H1 (cell line): ENCODE results near the gene NODAL. TPM values are rescaled to one million over a fixed set of nuclear protein-coding genes. Genes with fewer than 3 reads are reported as not detected.

ENCODE experiments used
- CTCF ChIA-PET: fragments of 300-600 bp; sonication (Branson Sonifier 250); formaldehyde crosslinking; loops from one replicate; lab custom pipeline; 2021; ENCODE audit not compliant: partially characterized antibody; lab: Charles Lee
- POLR2A ChIA-PET: fragments of 300-600 bp; sonication (Branson Sonifier 250); formaldehyde crosslinking; loops from one replicate; lab custom pipeline; 2021; ENCODE audit warnings: inconsistent platforms; ENCODE audit not compliant: partially characterized antibody; lab: Charles Lee
- DNase-seq, 2 experiments: peaks; one replicate each; pipeline versions ENCODE4 v3.0.0 to v3.0.0-alpha.2; 2010 to 2022; ENCODE audit warnings: low spot score in 2 of 2, low read depth in 1 of 2, mixed read lengths in 1 of 2
- FAIRE-seq: peaks from 2 replicates; lab custom pipeline; 2011; peaks lifted over from hg19 to GRCh38; lab: Jason Lieb, UNC
- H2AFZ ChIP-seq: 2 replicates; pipeline ENCODE4 v1.8.1; 2012; ENCODE audit warnings: low read length, inconsistent platforms
- H2AK5ac ChIP-seq: 2 replicates; pipeline ENCODE4 v1.6.1; 2013; ENCODE audit warnings: low read depth, low read length
- H2BK120ac ChIP-seq: replicated peaks from 2 replicates; pipeline ENCODE3; 2013; ENCODE audit warnings: low read depth, low read length, inconsistent platforms
- H2BK12ac ChIP-seq: 2 replicates; pipeline ENCODE4 v1.6.1; 2013; ENCODE audit warnings: low read depth, low read length
- H2BK15ac ChIP-seq: 2 replicates; pipeline ENCODE4 v1.6.1; 2013; ENCODE audit warnings: low read length
- H2BK20ac ChIP-seq: 2 replicates; pipeline ENCODE4 v1.6.1; 2013; ENCODE audit warnings: low read length
- H2BK5ac ChIP-seq: 2 replicates; pipeline ENCODE4 v1.6.1; 2013; ENCODE audit warnings: low read depth, low read length
- H3K14ac ChIP-seq: 2 replicates; pipeline ENCODE4 v1.6.1; 2013; ENCODE audit warnings: inconsistent platforms; ENCODE audit not compliant: insufficient read length
- H3K18ac ChIP-seq: 2 replicates; pipeline ENCODE4 v1.6.1; 2013; ENCODE audit warnings: low read length; ENCODE audit errors: extremely low read depth
- H3K23ac ChIP-seq: 2 replicates; pipeline ENCODE4 v1.6.1; 2013; ENCODE audit warnings: inconsistent platforms; ENCODE audit not compliant: insufficient read length
- H3K23me2 ChIP-seq: 2 replicates; pipeline ENCODE4 v1.6.1; 2013; ENCODE audit warnings: low read depth, low read length
- H3K27ac ChIP-seq: 2 replicates; pipeline ENCODE4 v1.6.1; 2011; ENCODE audit warnings: low read depth, low read length, inconsistent platforms
- H3K27me3 ChIP-seq, 4 experiments: replicated peaks in 1 of 4; 1 replicate in 1 of 4; 2 replicates in 3 of 4; pipeline versions ENCODE4 v1.6.1 to v1.8.1; 2011 to 2013; ENCODE audit warnings: low read length in 3 of 4, mild to moderate bottlenecking in 3 of 4, inconsistent platforms in 2 of 4, mixed read lengths in 2 of 4, moderate library complexity in 1 of 4; ENCODE audit not compliant: control insufficient read depth in 3 of 4, insufficient read depth in 3 of 4; ENCODE audit errors: extremely low read depth in 1 of 4
- H3K36me3 ChIP-seq, 4 experiments: 2 replicates each; pipeline versions ENCODE4 v1.6.1 to v1.8.1; 2011 to 2013; ENCODE audit warnings: mild to moderate bottlenecking in 4 of 4, low read length in 3 of 4, moderate library complexity in 2 of 4, control low read depth in 1 of 4, inconsistent platforms in 1 of 4; ENCODE audit not compliant: insufficient read depth in 4 of 4, control insufficient read depth in 2 of 4
- H3K4ac ChIP-seq: replicated peaks from 2 replicates; pipeline ENCODE3; 2013; ENCODE audit warnings: low read length, low read depth, mixed read lengths, inconsistent platforms; ENCODE audit not compliant: insufficient read length
- H3K4me1 ChIP-seq, 4 experiments: replicated peaks in 1 of 4; 1 replicate in 1 of 4; 2 replicates in 3 of 4; pipeline versions ENCODE4 v1.6.1 to v1.8.1; 2011 to 2013; ENCODE audit warnings: low read length in 3 of 4, inconsistent platforms in 2 of 4, mixed read lengths in 1 of 4; ENCODE audit not compliant: insufficient read depth in 4 of 4, control insufficient read depth in 3 of 4
- H3K4me2 ChIP-seq, 2 experiments: 2 replicates each; pipeline versions ENCODE4 v1.6.1 to v1.8.1; 2011 to 2013; ENCODE audit warnings: low read depth in 2 of 2, low read length in 2 of 2, control low read depth in 1 of 2, inconsistent platforms in 1 of 2, mild to moderate bottlenecking in 1 of 2; ENCODE audit not compliant: insufficient read depth in 1 of 2
- H3K4me3 ChIP-seq, 4 experiments: fragments of 200-600, 300-600 bp in 1 of 4; sonication (generic), shearing (Covaris generic), sonication (Bioruptor Twin) in 1 of 4; 2 replicates each; pipeline versions ENCODE4 v1.5.1 to v1.8.1; 2011 to 2016; ENCODE audit warnings: low read length in 4 of 4, low read depth in 3 of 4, control low read depth in 2 of 4, inconsistent platforms in 2 of 4, mild to moderate bottlenecking in 2 of 4, mixed read lengths in 1 of 4, moderate library complexity in 1 of 4; ENCODE audit not compliant: insufficient read depth in 2 of 4; ENCODE audit errors: extremely low read depth in 1 of 4
- H3K56ac ChIP-seq: replicated peaks from 2 replicates; pipeline ENCODE3; 2013; ENCODE audit warnings: low read depth, mild to moderate bottlenecking, mixed read lengths, low read length, inconsistent platforms; ENCODE audit not compliant: insufficient read length
- H3K79me1 ChIP-seq: 2 replicates; pipeline ENCODE4 v1.6.1; 2013; ENCODE audit warnings: low read depth, low read length, control low read depth
- H3K79me2 ChIP-seq, 2 experiments: 2 replicates each; pipeline versions ENCODE4 v1.6.1 to v1.8.1; 2012 to 2013; ENCODE audit warnings: low read length in 2 of 2, mild to moderate bottlenecking in 2 of 2, inconsistent platforms in 1 of 2; ENCODE audit not compliant: insufficient read depth in 2 of 2, control insufficient read depth in 1 of 2
- H3K9ac ChIP-seq, 4 experiments: replicated peaks in 1 of 4; 1 replicate in 1 of 4; 2 replicates in 3 of 4; pipeline versions ENCODE4 v1.6.1 to v1.8.1; 2011 to 2013; ENCODE audit warnings: low read depth in 3 of 4, low read length in 3 of 4, control low read depth in 2 of 4, mild to moderate bottlenecking in 2 of 4, moderate library complexity in 2 of 4, inconsistent platforms in 1 of 4; ENCODE audit errors: extremely low read depth in 1 of 4
- H3K9me3 ChIP-seq, 2 experiments: 2 replicates each; pipeline versions ENCODE4 v1.6.1 to v1.8.1; 2012 to 2013; ENCODE audit warnings: mild to moderate bottlenecking in 2 of 2, moderate library complexity in 2 of 2, control low read depth in 1 of 2, inconsistent platforms in 1 of 2, low read depth in 1 of 2, low read length in 1 of 2, mixed read lengths in 1 of 2; ENCODE audit not compliant: insufficient read depth in 2 of 2
- H4K20me1 ChIP-seq, 2 experiments: replicated peaks in 1 of 2; 2 replicates each; pipeline versions ENCODE3 to v1.8.1; 2011 to 2013; ENCODE audit warnings: inconsistent platforms in 2 of 2, low read length in 2 of 2, mild to moderate bottlenecking in 1 of 2; ENCODE audit not compliant: insufficient read depth in 2 of 2, control insufficient read depth in 1 of 2
- H4K5ac ChIP-seq: 2 replicates; pipeline ENCODE4 v1.6.1; 2013; ENCODE audit warnings: low read length, low read depth, mixed read lengths, inconsistent platforms; ENCODE audit not compliant: insufficient read length
- H4K8ac ChIP-seq: 2 replicates; pipeline ENCODE4 v1.8.0; 2013; ENCODE audit warnings: mild to moderate bottlenecking, moderate library complexity, low read length, inconsistent platforms; ENCODE audit not compliant: insufficient read depth; ENCODE audit errors: extremely low read depth
- H4K91ac ChIP-seq: replicated peaks from 2 replicates; pipeline ENCODE3; 2013; ENCODE audit warnings: low read length, mixed read lengths, inconsistent platforms; ENCODE audit not compliant: insufficient read length
- CBX8 ChIP-seq: fragments of 300-800, 300-1000 bp; sonication (generic); IDR thresholded peaks from 2 replicates; pipeline ENCODE4 v1.7.1; 2016; ENCODE audit warnings: low read depth, low read length, borderline replicate concordance
- CHD1 ChIP-seq: IDR thresholded peaks from 2 replicates; pipeline ENCODE4 v1.6.1; 2012; ENCODE audit warnings: low read depth, low read length, improper control_type of control experiment
- GTF2F1 ChIP-seq: IDR thresholded peaks from 2 replicates; pipeline ENCODE4 v1.6.1; 2012; ENCODE audit warnings: low read depth, low read length, improper control_type of control experiment, borderline replicate concordance
- HDAC6 ChIP-seq: IDR thresholded peaks from one replicate; pipeline ENCODE4 v1.7.1; 2012; ENCODE audit warnings: low read depth, mild to moderate bottlenecking, inconsistent platforms, low read length, moderate library complexity
- SIRT6 ChIP-seq: IDR thresholded peaks from one replicate; pipeline ENCODE4 v1.7.1; 2012; ENCODE audit warnings: low read length, inconsistent platforms
- WGBS, 2 experiments: shearing (Covaris generic) in 1 of 2; methylation state at CpG; one replicate each; pipeline versions ENCODE4 v1.1.6 to v1.1.7; 2013 to 2015; ENCODE audit warnings: low lambda C conversion rate in 2 of 2, mixed read lengths in 2 of 2, inconsistent platforms in 1 of 2, low coverage in 1 of 2, missing lambda C conversion rate in 1 of 2; ENCODE audit not compliant: insufficient replicate concordance in 2 of 2, insufficient coverage in 1 of 2, insufficient read length in 1 of 2; ENCODE audit errors: extremely low coverage in 1 of 2, missing lambda C conversion rate in 1 of 2; 5-methylcytosine and 5-hydroxymethylcytosine counted together
- polyA plus RNA-seq, 7 experiments: library from polyadenylated mRNA; depleted of rRNA in 3 of 7; stranded (reverse) in 5 of 7; unstranded in 2 of 7; fragments of >200 nt in 5 of 7; fragments of 200-250 nt in 2 of 7; gene quantifications; 1 replicate in 5 of 7; 2 replicates in 1 of 7; 4 replicates in 1 of 7; pipeline versions ENCODE4 v1.2.1 to v1.2.3, GENCODE V29; 2011 to 2013; ENCODE audit warnings: missing spikeins in 2 of 7, mixed read lengths in 2 of 7
- total RNA-seq: library from RNA; stranded (reverse); fragmentation: NEBNext Ultra II Directional; extraction: Animal tissue kit (Norgen Biotek cat#: 25700); gene quantifications from 2 replicates; pipeline ENCODE4 v1.2.1, GENCODE V29; 2021

The NODAL gene
- total and polyA plus RNA-seq, 2 of the 8 experiments (the other 6 are each of a cell fraction or from before 2014, with no cell fraction given) = 2.0 to 7.3 TPM

- Histone ChIP-seq H3K4me3 (no peak overlapping the region), H3K27me3 (no peaks in the 10 kb centered on the region), H2BK120ac (no peak overlapping the region), H3K23ac (no peak overlapping the region), H3K4ac (no peak overlapping the region), H4K20me1 (peaks cover 2 to 13% of the 10 kb centered on the region in 2 experiments), H3K79me1 (peaks cover 2% of the 10 kb centered on the region; the same call in 1 of the 2 replicates), H3K27ac (no peak overlapping the region), H2BK5ac (no peak overlapping the region), H3K4me2 (no peak overlapping the region), H2AK5ac (no peak overlapping the region), H3K18ac (no peak overlapping the region), H4K91ac (no peak overlapping the region), H2BK15ac (no peak overlapping the region), H3K36me3 (peaks cover 0 to 2% (median 0%) of the 10 kb centered on the region in 4 experiments; a peak in 1 of 8 replicates), H2AFZ (no peak overlapping the region), H3K4me1 (no peaks in the 10 kb centered on the region; a peak in 2 of 7 replicates), H3K9me3 (no peaks in the 10 kb centered on the region; a peak in 1 of 4 replicates), H4K8ac (no peak overlapping the region), H2BK20ac (no peak overlapping the region), H2BK12ac (no peak overlapping the region), H3K79me2 (peaks cover 3 to 80% of the 10 kb centered on the region in 2 experiments; a peak in 3 of 4 replicates), H4K5ac (no peak overlapping the region), H3K56ac (no peak overlapping the region), H3K9ac (no peak overlapping the region), H3K23me2 (no peaks in the 10 kb centered on the region), H3K14ac (no peak overlapping the region)
- no peak for TF ChIP-seq CHD1
- no peak for TF ChIP-seq HDAC6
- no peak for TF ChIP-seq GTF2F1
- no peak for TF ChIP-seq CBX8
- TF ChIP-seq SIRT6 = no peak
- DNase-seq = no peak
- no peak for FAIRE-seq
- 95% methylated on average over 4 of the region's 4 CpGs; no CpG with 5 or more reads in 1 of the 2 experiments for WGBS, 2 experiments
- ChIA-PET CTCF (interaction anchor here (0.7 to 2.1 kb wide), 5 partner anchors 8 to 190 kb away, joined by 3 to 6 read pairs (median 3); no protein-coding TSS in a partner anchor), POLR2A (interaction anchor here (0.7 to 1.1 kb wide), 2 partner anchors 97 to 118 kb away, joined by 3 read pairs; no protein-coding TSS in a partner anchor)
These were observed 29.1 kb downstream of the NODAL start for GRCh38 chr10:70412356-70412755.
